ENCODE measurements around the gene SCN5A. TPM values are rescaled to one million over a fixed set of nuclear protein-coding genes. Genes with fewer than 3 reads are reported as not detected.
A peak's percentile ranks its signal among the peaks of the same experiment; 100 is the strongest.

Gene SCN5A
- total RNA-seq, 1 donor from 2014 or later = 0.25 TPM

- no peaks in the 10 kb centered on the region for H3K4me1 Mint-ChIP-seq (ENCODE audit: low read depth)
- peak; percentile 65 for DNase-seq (ENCODE audit: low spot score)
- H3K27ac Mint-ChIP-seq (ENCODE audit: unreplicated experiment) = no peak overlapping the region
- H3K9me3 Mint-ChIP-seq (ENCODE audit: low read depth) = peaks cover 3% of the 10 kb centered on the region
- no peaks in the 10 kb centered on the region for H3K36me3 Mint-ChIP-seq (ENCODE audit: low read depth)
- no peaks in the 10 kb centered on the region for H3K27me3 Mint-ChIP-seq (ENCODE audit: low read depth)
- no peak for TF ChIP-seq CTCF (IDR thresholded peaks at IDR 0.05)
- no peak overlapping the region for H3K4me3 Mint-ChIP-seq (ENCODE audit: unreplicated experiment)
Observed at GRCh38 chr3:38561746-38562466, 87.6 kb downstream of the SCN5A start.

GRCh38 chr3:38560996-38561717 lies 88.3 kb downstream of the SCN5A start:
- no peak overlapping the region for H3K4me3 Mint-ChIP-seq (ENCODE audit: unreplicated experiment)
- H3K4me1 Mint-ChIP-seq (ENCODE audit: low read depth) = no peaks in the 10 kb centered on the region
- H3K27ac Mint-ChIP-seq (ENCODE audit: unreplicated experiment) = no peak overlapping the region
- no peaks in the 10 kb centered on the region for H3K36me3 Mint-ChIP-seq (ENCODE audit: low read depth)
- TF ChIP-seq CTCF (IDR thresholded peaks at IDR 0.05) = no peak
- DNase-seq (ENCODE audit: low spot score) = no peak
- H3K27me3 Mint-ChIP-seq (ENCODE audit: low read depth) = no peaks in the 10 kb centered on the region
- H3K9me3 Mint-ChIP-seq (ENCODE audit: low read depth) = peaks cover 3% of the 10 kb centered on the region

- no peak for DNase-seq (ENCODE audit: low spot score)
Observed at GRCh38 chr3:38560284-38560683, 89.2 kb downstream of the SCN5A start.

GRCh38 chr3:38558864-38559263 lies 90.6 kb downstream of the SCN5A start:
- Mint-ChIP-seq H3K27ac (ENCODE audit: unreplicated experiment) (no peak overlapping the region), H3K4me1 (ENCODE audit: low read depth) (no peaks in the 10 kb centered on the region), H3K36me3 (ENCODE audit: low read depth) (no peaks in the 10 kb centered on the region), H3K4me3 (ENCODE audit: unreplicated experiment) (no peak overlapping the region), H3K27me3 (ENCODE audit: low read depth) (peaks cover 4% of the 10 kb centered on the region), H3K9me3 (ENCODE audit: low read depth) (peaks cover 5% of the 10 kb centered on the region)
- no peak for DNase-seq (ENCODE audit: low spot score)
- no peak for TF ChIP-seq CTCF (IDR thresholded peaks at IDR 0.05)

More at GRCh38 chr3:38560284-38560683, 89.2 kb downstream of the SCN5A start:
- H3K27ac Mint-ChIP-seq (ENCODE audit: unreplicated experiment) = no peak overlapping the region
- H3K4me1 Mint-ChIP-seq (ENCODE audit: low read depth) = no peaks in the 10 kb centered on the region
- no peak overlapping the region for H3K4me3 Mint-ChIP-seq (ENCODE audit: unreplicated experiment)
- peaks cover 4% of the 10 kb centered on the region for H3K27me3 Mint-ChIP-seq (ENCODE audit: low read depth)
- peaks cover 3% of the 10 kb centered on the region for H3K9me3 Mint-ChIP-seq (ENCODE audit: low read depth)
- H3K36me3 Mint-ChIP-seq (ENCODE audit: low read depth) = no peaks in the 10 kb centered on the region
- no peak for TF ChIP-seq CTCF (IDR thresholded peaks at IDR 0.05)

GRCh38 chr3:38556640-38557358 lies 92.7 kb downstream of the SCN5A start:
- no peaks in the 10 kb centered on the region for H3K4me1 Mint-ChIP-seq (ENCODE audit: low read depth)
- H3K4me3 Mint-ChIP-seq (ENCODE audit: unreplicated experiment) = no peak overlapping the region
- peaks cover 7% of the 10 kb centered on the region for H3K27me3 Mint-ChIP-seq (ENCODE audit: low read depth)
- H3K27ac Mint-ChIP-seq (ENCODE audit: unreplicated experiment) = no peak overlapping the region
- TF ChIP-seq CTCF (IDR thresholded peaks at IDR 0.05) = no peak
- peaks cover 5% of the 10 kb centered on the region for H3K9me3 Mint-ChIP-seq (ENCODE audit: low read depth)
- DNase-seq (ENCODE audit: low spot score) = no peak
- no peaks in the 10 kb centered on the region for H3K36me3 Mint-ChIP-seq (ENCODE audit: low read depth)

Data from chondrocyte (in vitro differentiated cells).